Psoas muscle (tissue), 8 donors: Measurements from ENCODE around the gene ICAM1. TPM values are rescaled to one million over a fixed set of nuclear protein-coding genes. Genes with fewer than 3 reads are reported as not detected.

Experiments
- ATAC-seq, 4 donors: fragments of 200-7000 bp; cut with Tn5 transposase; one replicate each; pipeline ENCODE4 v1.9.1; 2020; ENCODE audit warnings: moderate library complexity in 3 of 4, mild to moderate bottlenecking in 2 of 4
- DNase-seq, 2 donors: peaks; one replicate each; pipeline ENCODE4 v3.0.0-alpha.2; 2020
- H3K27ac ChIP-seq: fragments of 200-600 bp; one replicate; pipeline ENCODE4 v1.8.0; 2022
- H3K27me3 ChIP-seq, 3 donors: fragments of 200-600 bp in 1 of 3; one replicate each; pipeline versions ENCODE4 v1.6.1 to v1.8.0; 2013 to 2022; ENCODE audit warnings: low read length in 2 of 3, mild to moderate bottlenecking in 2 of 3, moderate library complexity in 1 of 3; ENCODE audit not compliant: insufficient read depth in 3 of 3
- H3K36me3 ChIP-seq, 2 donors: fragments of 200-600 bp in 1 of 2; one replicate each; pipeline versions ENCODE4 v1.6.1 to v1.8.0; 2013 to 2022; ENCODE audit warnings: low read depth in 1 of 2, mild to moderate bottlenecking in 1 of 2, moderate library complexity in 1 of 2; ENCODE audit not compliant: insufficient read depth in 1 of 2
- H3K4me1 ChIP-seq: fragments of 200-600 bp; one replicate; pipeline ENCODE4 v1.8.0; 2022
- H3K4me3 ChIP-seq: fragments of 200-600 bp; one replicate; pipeline ENCODE4 v1.8.0; 2022; ENCODE audit warnings: mild to moderate bottlenecking
- H3K9me3 ChIP-seq: fragments of 200-600 bp; one replicate; pipeline ENCODE4 v1.8.0; 2022
- WGBS, 3 donors: extraction: QIAGEN DNeasy Blood & Tissue Kit; methylation state at CpG; one replicate each; pipeline versions ENCODE4 v1.1.6 to v1.1.7; 2013; 5-methylcytosine and 5-hydroxymethylcytosine counted together
- intact Hi-C, 2 donors: fragments of 100-400 bp; cut with DNase I; formaldehyde crosslinking; loops; one replicate each; pipeline versions ENCODE4 v1.11.0 to v1.14.2; 2022
- long read RNA-seq, 2 donors: library from polyadenylated mRNA; unstranded; transcript quantifications; one replicate each; pipeline ENCODE4 v2.0.0, GENCODE V29; 2021
- polyA plus RNA-seq, 3 donors: library from polyadenylated mRNA; stranded (reverse); fragments of 200-250 nt; gene quantifications; one replicate each; pipeline ENCODE4 v1.2.3, GENCODE V29; 2013
- total RNA-seq, 4 donors: library from RNA; stranded (reverse); fragmentation: NEBNext Ultra II Directional in 2 of 4; extraction: Animal tissue kit (Norgen Biotek cat#: 25700) in 2 of 4; gene quantifications; one replicate each; pipeline versions ENCODE4 v1.2.1 to v1.2.4, GENCODE V29; 2021 to 2023
- TF ChIP-seq, protein P1 (sequence below): fragments of 200-600 bp; IDR thresholded peaks from one replicate; pipeline ENCODE4 v1.8.0; 2022; ENCODE audit warnings: antibody characterized with exemption
- donor health status: healthy with polysubstance abuse.
- donor health status: DM: no; HTN: no; CAD: no; lungs with moderate emphysema.
- donor health status: Bipolar disorder and iron deficiency.
- donor health status: healthy.
- donor health status: DM: yes; HTN: yes; CAD: no.
- donor health status: DM: no; HTN: no; CAD: no.
- donor health status: DM: no; HTN: no; CAD: no.
- donor health status: DM: yes; HTN: yes; CAD: no.

ICAM1 gene
- 1 to 10 TPM; 3.7 to 8.0 (median 6.9) TPM for total RNA-seq
- polyA plus RNA-seq: 1 to 10 TPM; 2.7 to 7.5 (median 3.3) TPM
- long read RNA-seq, donor 1, transcript ICAM1-201 (7 exons, 3,252 nt): major isoform, 6 of 12 reads
- long read RNA-seq, donor 1, partial matches to known transcripts: 5 of 12 reads
- long read RNA-seq, donor 1, other reads (novel, unspliced or antisense): 1 of 12 reads
- long read RNA-seq, donor 2, transcript ICAM1-201 (7 exons, 3,252 nt): major isoform, 9 of 11 reads
- long read RNA-seq, donor 2, partial matches to known transcripts: 2 of 11 reads
- long read RNA-seq, donor 2, other reads (novel, unspliced or antisense): 0 of 11 reads

- WGBS, 3 donors: 2% methylated on average over 41 to 51 of the region's 51 CpGs
- TF ChIP-seq, protein P1, sequence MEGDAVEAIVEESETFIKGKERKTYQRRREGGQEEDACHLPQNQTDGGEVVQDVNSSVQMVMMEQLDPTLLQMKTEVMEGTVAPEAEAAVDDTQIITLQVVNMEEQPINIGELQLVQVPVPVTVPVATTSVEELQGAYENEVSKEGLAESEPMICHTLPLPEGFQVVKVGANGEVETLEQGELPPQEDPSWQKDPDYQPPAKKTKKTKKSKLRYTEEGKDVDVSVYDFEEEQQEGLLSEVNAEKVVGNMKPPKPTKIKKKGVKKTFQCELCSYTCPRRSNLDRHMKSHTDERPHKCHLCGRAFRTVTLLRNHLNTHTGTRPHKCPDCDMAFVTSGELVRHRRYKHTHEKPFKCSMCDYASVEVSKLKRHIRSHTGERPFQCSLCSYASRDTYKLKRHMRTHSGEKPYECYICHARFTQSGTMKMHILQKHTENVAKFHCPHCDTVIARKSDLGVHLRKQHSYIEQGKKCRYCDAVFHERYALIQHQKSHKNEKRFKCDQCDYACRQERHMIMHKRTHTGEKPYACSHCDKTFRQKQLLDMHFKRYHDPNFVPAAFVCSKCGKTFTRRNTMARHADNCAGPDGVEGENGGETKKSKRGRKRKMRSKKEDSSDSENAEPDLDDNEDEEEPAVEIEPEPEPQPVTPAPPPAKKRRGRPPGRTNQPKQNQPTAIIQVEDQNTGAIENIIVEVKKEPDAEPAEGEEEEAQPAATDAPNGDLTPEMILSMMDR: no peak
- DNase-seq: peak; percentile 85 to 89
- H3K4me1 ChIP-seq: peaks cover 16% of the 10 kb centered on the region
- peaks cover 0 to 22% (median 1%) of the 10 kb centered on the region in 3 donors for H3K27me3 ChIP-seq
- H3K4me3 ChIP-seq: peak within 1 kb of the TSS; percentile 66
- H3K36me3 ChIP-seq: peaks cover 0 to 8% of the 10 kb centered on the region in 2 donors
- no peaks in the 10 kb centered on the region for H3K9me3 ChIP-seq
- peak; percentile 54 to 83 (median 64) for ATAC-seq
- intact Hi-C loops: loop anchor here in 1 of 2 donors (5.0 kb wide), 1 partner anchor 61 kb away; the partner anchor contains the start of gene RAVER1
- peak within 1 kb of the TSS; percentile 72 for H3K27ac ChIP-seq
These were observed at the start of gene ICAM1 for GRCh38 chr19:10270616-10271394. ICAM1 (plus strand) TSS chr19:10271120; CDS start chr19:10271160, 40 bp downstream.

DNA sequence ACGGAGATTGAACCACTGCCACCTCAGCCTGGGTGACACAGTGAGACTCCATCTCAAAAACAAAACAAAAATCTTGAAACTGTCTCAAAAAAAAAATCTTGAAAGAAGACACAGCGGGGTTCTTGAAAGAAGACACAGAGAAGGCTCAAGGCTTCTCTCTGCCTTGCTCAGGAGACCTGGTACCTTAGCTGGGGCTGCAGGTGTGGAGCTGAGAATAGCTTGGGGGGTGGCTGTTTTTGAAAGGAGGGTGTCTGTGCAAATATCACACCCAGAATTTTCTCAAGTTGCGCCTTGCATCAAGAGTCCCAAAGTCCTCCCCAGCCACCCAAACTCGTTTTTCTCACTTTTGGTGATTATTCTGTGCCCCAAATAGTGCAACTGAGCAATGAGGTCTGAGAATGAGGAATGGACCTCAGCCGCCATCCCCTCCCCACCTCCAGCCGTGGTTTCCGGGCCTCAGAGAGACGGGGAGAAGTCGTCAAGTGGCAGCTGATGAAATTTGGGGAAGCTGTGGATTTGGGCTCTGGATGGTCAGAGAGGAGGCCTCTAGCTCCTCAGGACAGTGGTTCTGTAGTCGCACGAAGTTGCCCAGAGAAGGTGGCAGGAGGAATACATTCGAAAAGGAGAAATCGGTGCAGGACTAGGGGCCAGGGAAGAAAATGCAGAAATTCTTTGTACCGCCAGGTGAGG lies 48.6 kb upstream of the ICAM1 start:
- H3K4me1 ChIP-seq: no peaks in the 10 kb centered on the region
- no peaks in the 10 kb centered on the region for H3K36me3 ChIP-seq
- peaks cover 0 to 9% (median 0%) of the 10 kb centered on the region in 3 donors for H3K27me3 ChIP-seq
- ATAC-seq: no peak
- no peaks in the 10 kb centered on the region for H3K9me3 ChIP-seq
- DNase-seq: no peak
- no peak overlapping the region for H3K4me3 ChIP-seq
- 85 to 89% (median 87%) methylated on average over 14 of the region's 14 CpGs for WGBS, 3 donors
- intact Hi-C loops: no loop called here
- TF ChIP-seq, protein P1: no peak
- no peak overlapping the region for H3K27ac ChIP-seq

- TF ChIP-seq, protein P1: no peak
- Histone ChIP-seq H3K4me1 (no peaks in the 10 kb centered on the region), H3K9me3 (no peaks in the 10 kb centered on the region), H3K4me3 (no peak overlapping the region), H3K27me3 (peaks cover 0 to 16% (median 0%) of the 10 kb centered on the region in 3 donors), H3K36me3 (no peaks in the 10 kb centered on the region), H3K27ac (no peak overlapping the region)
- 92 to 95% (median 93%) methylated on average over 28 of the region's 28 CpGs for WGBS, 3 donors
- DNase-seq: no peak
- intact Hi-C loops: no loop called here
- ATAC-seq: no peak
These were observed 47.3 kb upstream of the ICAM1 start for GRCh38 chr19:10223488-10224213.

DNA sequence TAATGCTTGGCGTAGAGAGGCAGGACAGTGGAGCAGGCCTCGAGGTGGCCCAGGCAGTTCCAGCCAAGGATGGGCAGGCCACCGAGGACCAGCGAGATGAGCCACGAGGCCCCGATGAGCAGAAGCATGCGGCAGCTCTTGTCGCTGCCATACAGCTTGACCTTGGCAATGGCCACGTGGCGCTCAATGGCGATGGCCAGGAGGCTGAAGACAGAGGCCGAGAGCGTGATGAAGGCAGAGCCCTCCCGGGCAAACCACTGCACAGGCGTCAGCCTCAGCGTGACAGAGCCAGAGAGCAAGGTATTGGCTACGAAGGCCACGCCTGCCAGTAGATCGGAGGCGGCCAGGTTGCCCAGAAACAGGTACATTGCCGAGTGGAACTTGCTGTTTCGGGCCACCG lies 46.6 kb upstream of the ICAM1 start:
- TF ChIP-seq, protein P1: no peak
- no peaks in the 10 kb centered on the region for H3K36me3 ChIP-seq
- H3K4me3 ChIP-seq: no peak overlapping the region
- no peaks in the 10 kb centered on the region for H3K9me3 ChIP-seq
- no peak overlapping the region for H3K27ac ChIP-seq
- intact Hi-C loops: no loop called here
- no peak for ATAC-seq
- DNase-seq: no peak
- whole genome bisulfite sequencing, 3 donors: 95 to 97% (median 96%) methylated on average over 22 to 23 of the region's 23 CpGs
- H3K27me3 ChIP-seq: peaks cover 0 to 23% (median 0%) of the 10 kb centered on the region in 3 donors
- no peaks in the 10 kb centered on the region for H3K4me1 ChIP-seq
